WTC11 (cell line): Measurements from ENCODE around the gene FAM168B. TPM values are rescaled to one million over a fixed set of nuclear protein-coding genes. Genes with fewer than 3 reads are reported as not detected.
"Not testable (repeated sequence)": the region's sequence is repeated elsewhere in the genome, so short reads cannot be mapped to it uniquely, and the experiment has no call there.

Experiments used
- ATAC-seq: fragments of 200-7000 bp; cut with Tn5 transposase; 2 replicates; pipeline ENCODE4 v1.10.0; 2021; ENCODE audit warnings: mild to moderate bottlenecking, moderate library complexity
- CTCF ChIA-PET: fragments of 300-600 bp; sonication (Branson Sonifier 250); formaldehyde crosslinking; loops from one replicate; lab custom pipeline; 2021; ENCODE audit warnings: antibody characterized with exemption; lab: Charles Lee
- POLR2A ChIA-PET: fragments of 350-600 bp; sonication (Branson Sonifier 250); formaldehyde crosslinking; loops from one replicate; lab custom pipeline; 2021; ENCODE audit warnings: antibody characterized with exemption; lab: Charles Lee
- DNase-seq: peaks from one replicate; pipeline ENCODE4 v3.0.0; 2021; ENCODE audit warnings: low spot score
- H3K27ac Mint-ChIP-seq: 2 replicates; pipeline ENCODE4 v1.8.0; 2021; ENCODE audit warnings: mixed read lengths
- H3K27me3 Mint-ChIP-seq: 2 replicates; pipeline ENCODE4 v1.8.0; 2021; ENCODE audit warnings: low read depth, mild to moderate bottlenecking, moderate library complexity, mixed read lengths
- H3K36me3 Mint-ChIP-seq: 2 replicates; pipeline ENCODE4 v1.8.0; 2021; ENCODE audit warnings: mixed read lengths
- H3K4me1 Mint-ChIP-seq: 2 replicates; pipeline ENCODE4 v1.8.0; 2022; ENCODE audit warnings: mixed read lengths
- H3K4me3 Mint-ChIP-seq: 2 replicates; pipeline ENCODE4 v1.8.0; 2021; ENCODE audit warnings: mild to moderate bottlenecking, moderate library complexity, mixed read lengths
- H3K9me3 Mint-ChIP-seq: 2 replicates; pipeline ENCODE4 v1.8.0; 2021; ENCODE audit warnings: mixed read lengths
- CBFB ChIP-seq: sonication (generic); formaldehyde crosslinking; IDR thresholded peaks from 2 replicates; pipeline ENCODE4 v1.8.1; 2022; ENCODE audit warnings: mild to moderate bottlenecking, low read depth, missing genetic modification reagents
- ETV6 ChIP-seq: sonication (generic); formaldehyde crosslinking; IDR thresholded peaks from 2 replicates; pipeline ENCODE4 v1.8.1; 2022; ENCODE audit warnings: mild to moderate bottlenecking, missing genetic modification reagents
- HMGA2 ChIP-seq: fragments of 250-450 bp; sonication (Bioruptor Pico); IDR thresholded peaks from 2 replicates; pipeline ENCODE4 v1.4.0; 2021; ENCODE audit warnings: mild to moderate bottlenecking, moderate library complexity
- MYBL2 ChIP-seq: sonication (generic); formaldehyde crosslinking; IDR thresholded peaks from 2 replicates; pipeline ENCODE4 v1.8.1; 2023; ENCODE audit warnings: mild to moderate bottlenecking, moderate library complexity, missing genetic modification reagents
- NFE2L1 ChIP-seq: sonication (generic); formaldehyde crosslinking; IDR thresholded peaks from 2 replicates; pipeline ENCODE4 v1.8.1; 2023; ENCODE audit warnings: missing genetic modification reagents
- NFYB ChIP-seq: sonication (generic); formaldehyde crosslinking; conservative IDR thresholded peaks from 2 replicates; pipeline ENCODE4 v1.8.0; 2022; ENCODE audit warnings: low read depth, missing genetic modification reagents
- NR1H2 ChIP-seq: sonication (generic); formaldehyde crosslinking; IDR thresholded peaks from 2 replicates; pipeline ENCODE4 v1.9.0; 2021; ENCODE audit warnings: mild to moderate bottlenecking, moderate library complexity, missing genetic modification reagents
- NR2C2 ChIP-seq: sonication (generic); formaldehyde crosslinking; IDR thresholded peaks from 2 replicates; pipeline ENCODE4 v1.8.0; 2022; ENCODE audit warnings: mild to moderate bottlenecking, missing genetic modification reagents
- PRDM15 ChIP-seq: sonication (generic); formaldehyde crosslinking; IDR thresholded peaks from 2 replicates; pipeline ENCODE4 v1.8.0; 2022; ENCODE audit warnings: missing genetic modification reagents
- PRRX2 ChIP-seq: fragments of 250-450 bp; sonication (Bioruptor Pico); IDR thresholded peaks from 2 replicates; pipeline ENCODE4 v1.8.0; 2021; ENCODE audit warnings: mild to moderate bottlenecking
- SMAD3 ChIP-seq: sonication (generic); formaldehyde crosslinking; IDR thresholded peaks from 2 replicates; pipeline ENCODE4 v1.8.0; 2022; ENCODE audit warnings: missing genetic modification reagents, mild to moderate bottlenecking, borderline replicate concordance
- SMAD4 ChIP-seq: sonication (generic); formaldehyde crosslinking; IDR thresholded peaks from 2 replicates; pipeline ENCODE4 v1.8.0; 2022; ENCODE audit warnings: mild to moderate bottlenecking, missing genetic modification reagents
- SOX15 ChIP-seq: fragments of 250-450 bp; sonication (Bioruptor Pico); IDR thresholded peaks from 2 replicates; pipeline ENCODE4 v1.9.0; 2021; ENCODE audit warnings: mild to moderate bottlenecking
- SP1 ChIP-seq: sonication (generic); formaldehyde crosslinking; conservative IDR thresholded peaks from 2 replicates; pipeline ENCODE4 v1.8.1; 2022; ENCODE audit warnings: missing genetic modification reagents
- TCF7 ChIP-seq: sonication (generic); formaldehyde crosslinking; IDR thresholded peaks from 2 replicates; pipeline ENCODE4 v1.8.0; 2022; ENCODE audit warnings: mild to moderate bottlenecking, low read depth, missing genetic modification reagents, moderate library complexity
- USF1 ChIP-seq: sonication (generic); formaldehyde crosslinking; IDR thresholded peaks from 2 replicates; pipeline ENCODE4 v1.8.0; 2022; ENCODE audit warnings: mild to moderate bottlenecking, missing genetic modification reagents
- ZMAT4 ChIP-seq: fragments of 250-450 bp; sonication (Bioruptor Pico); IDR thresholded peaks from 2 replicates; pipeline ENCODE4 v1.9.0; 2021; ENCODE audit warnings: mild to moderate bottlenecking
- ZNF317 ChIP-seq: sonication (generic); formaldehyde crosslinking; IDR thresholded peaks from 2 replicates; pipeline ENCODE4 v1.8.1; 2023; ENCODE audit warnings: low read depth, mild to moderate bottlenecking, moderate library complexity, missing genetic modification reagents, borderline replicate concordance
- total RNA-seq: library from RNA; stranded (reverse); gene quantifications from 3 replicates; pipeline ENCODE4 v1.2.3, GENCODE V29; 2021
- TF ChIP-seq, protein P1 (sequence below): sonication (generic); formaldehyde crosslinking; IDR thresholded peaks from 2 replicates; pipeline ENCODE4 v1.8.1; 2023; ENCODE audit warnings: mild to moderate bottlenecking, missing genetic modification reagents
- TF ChIP-seq, protein P2 (sequence below): fragments of 200-600 bp; IDR thresholded peaks from 2 replicates; pipeline ENCODE4 v1.8.0; 2022; ENCODE audit warnings: antibody characterized with exemption
- TF ChIP-seq, protein P3 (sequence below): sonication (generic); formaldehyde crosslinking; IDR thresholded peaks from 2 replicates; pipeline ENCODE4 v1.8.1; 2023; ENCODE audit warnings: mild to moderate bottlenecking, missing genetic modification reagents, moderate library complexity

FAM168B gene
- total RNA-seq, 1 experiment from 2014 or later: 63.9 TPM

DNA sequence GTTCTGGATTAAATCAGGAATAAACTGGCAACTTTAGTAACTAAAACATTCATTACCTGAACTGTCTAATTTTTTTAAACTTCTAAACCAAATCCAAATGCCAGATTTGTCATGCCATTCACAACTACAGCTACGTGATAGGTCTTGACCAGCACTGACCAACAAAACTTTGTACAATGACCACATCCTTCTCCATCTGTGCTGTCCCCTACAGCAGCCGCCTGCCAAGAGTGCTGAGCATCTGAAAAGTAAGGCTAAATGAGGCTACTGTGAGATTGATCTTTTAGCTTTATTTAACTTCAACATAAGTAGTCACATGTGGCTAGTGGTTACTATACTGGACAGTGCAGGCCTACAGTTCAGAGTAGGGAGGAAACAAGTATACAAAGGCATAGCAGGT, 7.6 kb downstream of the FAM168B start:
- H3K4me3 Mint-ChIP-seq: no peak overlapping the region
- ChIA-PET POLR2A (no interaction called here), CTCF (no interaction called here)
- ATAC-seq: no peak
- TF ChIP-seq NR1H2 (CRISPR knock-in tag) (no peak), SMAD3 (no peak), CBFB (CRISPR knock-in tag) (no peak), SMAD4 (CRISPR knock-in tag) (no peak), ZMAT4 (CRISPR knock-in tag) (no peak), NFYB (CRISPR knock-in tag) (no peak), SP1 (no peak)
- peaks cover 72% of the 10 kb centered on the region for H3K36me3 Mint-ChIP-seq
- peaks cover 12% of the 10 kb centered on the region for H3K4me1 Mint-ChIP-seq
- no peak for DNase-seq
- no peaks in the 10 kb centered on the region for H3K9me3 Mint-ChIP-seq
- no peaks in the 10 kb centered on the region for H3K27me3 Mint-ChIP-seq
- peak overlapping the region; percentile 66; the same call in 1 of the 2 replicates for H3K27ac Mint-ChIP-seq

GRCh38 chr2:131081190-131081589, 12.1 kb downstream of the FAM168B start:
- H3K27me3 Mint-ChIP-seq: no peaks in the 10 kb centered on the region
- POLR2A ChIA-PET: interaction anchor here (1.0 to 1.6 kb wide), 2 partner anchors 10 to 12 kb away, joined by 4 to 6 read pairs; partner anchors contain the start of gene FAM168B
- peaks cover 20% of the 10 kb centered on the region for H3K4me1 Mint-ChIP-seq
- H3K4me3 Mint-ChIP-seq: no peak overlapping the region
- TF ChIP-seq ETV6: no peak
- TF ChIP-seq TCF7 (CRISPR knock-in tag): no peak
- TF ChIP-seq HMGA2 (CRISPR knock-in tag): no peak
- TF ChIP-seq SOX15: no peak
- TF ChIP-seq, protein P1, sequence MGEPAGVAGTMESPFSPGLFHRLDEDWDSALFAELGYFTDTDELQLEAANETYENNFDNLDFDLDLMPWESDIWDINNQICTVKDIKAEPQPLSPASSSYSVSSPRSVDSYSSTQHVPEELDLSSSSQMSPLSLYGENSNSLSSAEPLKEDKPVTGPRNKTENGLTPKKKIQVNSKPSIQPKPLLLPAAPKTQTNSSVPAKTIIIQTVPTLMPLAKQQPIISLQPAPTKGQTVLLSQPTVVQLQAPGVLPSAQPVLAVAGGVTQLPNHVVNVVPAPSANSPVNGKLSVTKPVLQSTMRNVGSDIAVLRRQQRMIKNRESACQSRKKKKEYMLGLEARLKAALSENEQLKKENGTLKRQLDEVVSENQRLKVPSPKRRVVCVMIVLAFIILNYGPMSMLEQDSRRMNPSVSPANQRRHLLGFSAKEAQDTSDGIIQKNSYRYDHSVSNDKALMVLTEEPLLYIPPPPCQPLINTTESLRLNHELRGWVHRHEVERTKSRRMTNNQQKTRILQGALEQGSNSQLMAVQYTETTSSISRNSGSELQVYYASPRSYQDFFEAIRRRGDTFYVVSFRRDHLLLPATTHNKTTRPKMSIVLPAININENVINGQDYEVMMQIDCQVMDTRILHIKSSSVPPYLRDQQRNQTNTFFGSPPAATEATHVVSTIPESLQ (CRISPR knock-in tag): no peak
- TF ChIP-seq, protein P2, sequence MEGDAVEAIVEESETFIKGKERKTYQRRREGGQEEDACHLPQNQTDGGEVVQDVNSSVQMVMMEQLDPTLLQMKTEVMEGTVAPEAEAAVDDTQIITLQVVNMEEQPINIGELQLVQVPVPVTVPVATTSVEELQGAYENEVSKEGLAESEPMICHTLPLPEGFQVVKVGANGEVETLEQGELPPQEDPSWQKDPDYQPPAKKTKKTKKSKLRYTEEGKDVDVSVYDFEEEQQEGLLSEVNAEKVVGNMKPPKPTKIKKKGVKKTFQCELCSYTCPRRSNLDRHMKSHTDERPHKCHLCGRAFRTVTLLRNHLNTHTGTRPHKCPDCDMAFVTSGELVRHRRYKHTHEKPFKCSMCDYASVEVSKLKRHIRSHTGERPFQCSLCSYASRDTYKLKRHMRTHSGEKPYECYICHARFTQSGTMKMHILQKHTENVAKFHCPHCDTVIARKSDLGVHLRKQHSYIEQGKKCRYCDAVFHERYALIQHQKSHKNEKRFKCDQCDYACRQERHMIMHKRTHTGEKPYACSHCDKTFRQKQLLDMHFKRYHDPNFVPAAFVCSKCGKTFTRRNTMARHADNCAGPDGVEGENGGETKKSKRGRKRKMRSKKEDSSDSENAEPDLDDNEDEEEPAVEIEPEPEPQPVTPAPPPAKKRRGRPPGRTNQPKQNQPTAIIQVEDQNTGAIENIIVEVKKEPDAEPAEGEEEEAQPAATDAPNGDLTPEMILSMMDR: no peak
- TF ChIP-seq, protein P3, sequence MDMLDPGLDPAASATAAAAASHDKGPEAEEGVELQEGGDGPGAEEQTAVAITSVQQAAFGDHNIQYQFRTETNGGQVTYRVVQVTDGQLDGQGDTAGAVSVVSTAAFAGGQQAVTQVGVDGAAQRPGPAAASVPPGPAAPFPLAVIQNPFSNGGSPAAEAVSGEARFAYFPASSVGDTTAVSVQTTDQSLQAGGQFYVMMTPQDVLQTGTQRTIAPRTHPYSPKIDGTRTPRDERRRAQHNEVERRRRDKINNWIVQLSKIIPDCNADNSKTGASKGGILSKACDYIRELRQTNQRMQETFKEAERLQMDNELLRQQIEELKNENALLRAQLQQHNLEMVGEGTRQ (CRISPR knock-in tag): no peak
- TF ChIP-seq, all 79 proteins: peak for 0
- DNase-seq (no peak), ATAC-seq (no peak)
- Mint-ChIP-seq H3K9me3 (no peaks in the 10 kb centered on the region), H3K27ac (0 out of 2 replicates have a peak overlapping the region, but pooled peaks have one; percentile 61), H3K36me3 (peaks cover 78% of the 10 kb centered on the region)
- CTCF ChIA-PET: no interaction called here

DNA sequence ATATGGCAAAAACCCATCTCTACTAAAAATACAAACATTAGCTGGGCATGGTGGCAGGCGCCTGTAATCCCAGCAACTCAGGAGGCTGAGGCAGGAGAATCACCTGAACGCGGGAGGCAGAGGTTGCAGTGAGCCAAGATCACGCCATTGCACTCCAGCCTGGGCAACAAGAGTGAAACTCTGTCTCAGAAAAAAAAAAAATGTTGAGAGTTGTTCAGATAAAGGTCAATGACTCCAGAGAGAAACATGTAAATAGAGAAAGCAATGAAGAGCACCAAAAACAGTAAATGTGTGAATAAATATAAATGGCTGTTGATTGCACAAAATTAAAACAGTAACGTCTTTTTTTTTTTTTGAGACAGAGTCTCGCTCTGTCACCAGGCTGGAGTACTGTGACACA, 13.3 kb downstream of the FAM168B start:
- H3K27me3 Mint-ChIP-seq, H3K4me3 Mint-ChIP-seq, H3K9me3 Mint-ChIP-seq, H3K27ac Mint-ChIP-seq, DNase-seq, ATAC-seq, CTCF ChIA-PET, POLR2A ChIA-PET: not testable (repeated sequence)
- Mint-ChIP-seq H3K4me1 (peaks cover 27% of the 10 kb centered on the region), H3K36me3 (peaks cover 76% of the 10 kb centered on the region)

GRCh38 chr2:131077966-131078365, 15.3 kb downstream of the FAM168B start:
- ChIA-PET CTCF (no interaction called here), POLR2A (no interaction called here)
- no peaks in the 10 kb centered on the region for H3K9me3 Mint-ChIP-seq
- TF ChIP-seq NFE2L1 (CRISPR knock-in tag) (no peak), SMAD3 (no peak), USF1 (CRISPR knock-in tag) (no peak), NR2C2 (CRISPR knock-in tag) (no peak), SMAD4 (CRISPR knock-in tag) (no peak), MYBL2 (CRISPR knock-in tag) (no peak), PRRX2 (CRISPR knock-in tag) (no peak), PRDM15 (CRISPR knock-in tag) (no peak), ZNF317 (CRISPR knock-in tag) (no peak)

More at GRCh38 chr2:131077966-131078365, 15.3 kb downstream of the FAM168B start:
- Mint-ChIP-seq H3K36me3 (peaks cover 80% of the 10 kb centered on the region), H3K4me3 (no peak overlapping the region), H3K27ac (peak overlapping the region; percentile 57), H3K27me3 (no peaks in the 10 kb centered on the region), H3K4me1 (peaks cover 27% of the 10 kb centered on the region)
- ATAC-seq: no peak
- no peak for DNase-seq
